Activated CD8-positive, alpha-beta memory T cell treated with anti-CD3 and anti-CD28 coated beads, Interleukin-2, amount 50 U/mL, for 24 hours (primary cell): Measurements from ENCODE around the gene PCDHA10.
"Not testable (repeated sequence)": the region's sequence is repeated elsewhere in the genome, so short reads cannot be mapped to it uniquely, and the experiment has no call there.

Experiments
- DNase-seq: peaks from one replicate; pipeline ENCODE4 v3.0.0-alpha.2; 2020; ENCODE audit errors: extremely low read depth

PCDHA10 gene

GRCh38 chr5:140855772-140856674, at the start of gene PCDHA10:
Gene PCDHA10, plus strand, starts transcription at chr5:140855897. Its CDS starts 152 bp downstream, at chr5:140856049.
- no peak for DNase-seq

GRCh38 chr5:140806834-140807775, 48.6 kb upstream of the PCDHA10 start, which contains the start of gene PCDHA4:
Gene PCDHA4, plus strand, starts transcription at chr5:140807068.
- no peak for DNase-seq

GRCh38 chr5:140808241-140808888, 47.3 kb upstream of the PCDHA10 start:
- not testable (repeated sequence) for DNase-seq

- DNase-seq, result no peak
These were observed 46.8 kb upstream of the PCDHA10 start for GRCh38 chr5:140808889-140809291.

GRCh38 chr5:140821375-140822280, 34.1 kb upstream of the PCDHA10 start, which contains the start of gene PCDHA5:
Gene PCDHA5, plus strand, starts transcription at chr5:140821613.
- no peak for DNase-seq

GRCh38 chr5:140822281-140822629, 33.4 kb upstream of the PCDHA10 start:
- DNase-seq, result no peak

- DNase-seq, result not testable (repeated sequence)
These were observed 32.7 kb upstream of the PCDHA10 start for GRCh38 chr5:140822969-140823368.

GRCh38 chr5:140823475-140823874, 32.2 kb upstream of the PCDHA10 start:
- no peak for DNase-seq

GRCh38 chr5:140827704-140828361, 27.9 kb upstream of the PCDHA10 start, which contains the start of gene PCDHA6:
Gene PCDHA6, plus strand, starts transcription at chr5:140827960. Its CDS starts 132 bp downstream, at chr5:140828092.
- no peak for DNase-seq

- DNase-seq, result no peak
These were observed 27.3 kb upstream of the PCDHA10 start for GRCh38 chr5:140828362-140828737.

- not testable (repeated sequence) for DNase-seq
These were observed 25.9 kb upstream of the PCDHA10 start for GRCh38 chr5:140829511-140830501.

GRCh38 chr5:140833993-140834392, 21.7 kb upstream of the PCDHA10 start, which contains the start of gene PCDHA7:
Gene PCDHA7, plus strand, starts transcription at chr5:140834269. Its CDS starts 115 bp downstream, at chr5:140834384.
- DNase-seq, result no peak

- not testable (repeated sequence) for DNase-seq
These were observed 21.2 kb upstream of the PCDHA10 start for GRCh38 chr5:140834439-140835008.

GRCh38 chr5:140835622-140836510, 19.8 kb upstream of the PCDHA10 start:
- DNase-seq, result no peak

GRCh38 chr5:140840978-140841962, 14.4 kb upstream of the PCDHA10 start, which contains the start of gene PCDHA8:
Gene PCDHA8, plus strand, starts transcription at chr5:140841187. Its CDS starts 135 bp downstream, at chr5:140841322.
- DNase-seq, result no peak
